ENCODE results near the gene ACP1.

ACP1 gene

GRCh38 chr2:283996-284794 lies 19.4 kb downstream of the ACP1 start:
- H3K9me3 ChIP-seq (ENCODE audit: insufficient read depth, low read length, severe bottlenecking) = no peaks in the 10 kb centered on the region
- DNase-seq = no peak
- no peak overlapping the region for H2AFZ ChIP-seq (ENCODE audit: low read depth, low read length)
- no peak overlapping the region for H3K27ac ChIP-seq (ENCODE audit: low read length)
- H3K36me3 ChIP-seq (ENCODE audit: insufficient read depth, low read length) = peaks cover 37% of the 10 kb centered on the region
- ATAC-seq (ENCODE audit: insufficient read depth, low read depth) = no peak
- TF ChIP-seq EZH2 (IDR thresholded peaks at IDR 0.05; ENCODE audit: borderline replicate concordance, low read depth, low read length, severe bottlenecking) = no peak
- no peak for TF ChIP-seq CTCF (IDR thresholded peaks at IDR 0.05; ENCODE audit: borderline replicate concordance, extremely low read depth, low read length, poor library complexity, severe bottlenecking)
- H3K4me2 ChIP-seq (ENCODE audit: insufficient read depth, low read length) = no peak overlapping the region
- no peak overlapping the region for H3K9ac ChIP-seq (ENCODE audit: low read depth, low read length)
- no peaks in the 10 kb centered on the region for H3K79me2 ChIP-seq (ENCODE audit: insufficient read depth, low read length)
- H3K4me1 ChIP-seq (ENCODE audit: insufficient read depth, low read length) = no peaks in the 10 kb centered on the region
- peaks cover 14% of the 10 kb centered on the region; the same call in 1 of the 2 replicates for H4K20me1 ChIP-seq (ENCODE audit: insufficient read depth, low read length)
- H3K4me3 ChIP-seq (ENCODE audit: low read depth in 1 of 2, low read length in 2 of 2) = no peak overlapping the region
- H3K27me3 ChIP-seq (ENCODE audit: insufficient read depth, low read length, poor library complexity) = no peaks in the 10 kb centered on the region

GRCh38 chr2:284896-285492 lies 20.2 kb downstream of the ACP1 start:
- no peak overlapping the region for H3K27ac ChIP-seq (ENCODE audit: low read length)
- H3K79me2 ChIP-seq (ENCODE audit: insufficient read depth, low read length) = no peaks in the 10 kb centered on the region
- no peak for TF ChIP-seq CTCF (IDR thresholded peaks at IDR 0.05; ENCODE audit: borderline replicate concordance, extremely low read depth, low read length, poor library complexity, severe bottlenecking)
- no peak for TF ChIP-seq EZH2 (IDR thresholded peaks at IDR 0.05; ENCODE audit: borderline replicate concordance, low read depth, low read length, severe bottlenecking)
- peaks cover 29% of the 10 kb centered on the region for H3K36me3 ChIP-seq (ENCODE audit: insufficient read depth, low read length)
- H3K4me1 ChIP-seq (ENCODE audit: insufficient read depth, low read length) = no peaks in the 10 kb centered on the region
- ATAC-seq (ENCODE audit: insufficient read depth, low read depth) (no peak), DNase-seq (no peak)
- H3K9ac ChIP-seq (ENCODE audit: low read depth, low read length) = no peak overlapping the region
- no peak overlapping the region for H3K4me2 ChIP-seq (ENCODE audit: insufficient read depth, low read length)
- H4K20me1 ChIP-seq (ENCODE audit: insufficient read depth, low read length) = peaks cover 12% of the 10 kb centered on the region; the same call in 1 of the 2 replicates
- no peak overlapping the region for H2AFZ ChIP-seq (ENCODE audit: low read depth, low read length)
- no peaks in the 10 kb centered on the region for H3K27me3 ChIP-seq (ENCODE audit: insufficient read depth, low read length, poor library complexity)
- no peaks in the 10 kb centered on the region for H3K9me3 ChIP-seq (ENCODE audit: insufficient read depth, low read length, severe bottlenecking)
- H3K4me3 ChIP-seq (ENCODE audit: low read depth in 1 of 2, low read length in 2 of 2) = no peak overlapping the region

- Histone ChIP-seq H3K9me3 (ENCODE audit: insufficient read depth, low read length, severe bottlenecking) (no peaks in the 10 kb centered on the region), H3K36me3 (ENCODE audit: insufficient read depth, low read length) (peaks cover 23% of the 10 kb centered on the region), H3K4me1 (ENCODE audit: insufficient read depth, low read length) (no peaks in the 10 kb centered on the region), H4K20me1 (ENCODE audit: insufficient read depth, low read length) (peaks cover 10% of the 10 kb centered on the region; the same call in 1 of the 2 replicates), H3K27ac (ENCODE audit: low read length) (no peak overlapping the region), H3K4me3 (ENCODE audit: low read depth in 1 of 2, low read length in 2 of 2) (no peak overlapping the region), H3K79me2 (ENCODE audit: insufficient read depth, low read length) (no peaks in the 10 kb centered on the region), H2AFZ (ENCODE audit: low read depth, low read length) (no peak overlapping the region), H3K9ac (ENCODE audit: low read depth, low read length) (no peak overlapping the region), H3K4me2 (ENCODE audit: insufficient read depth, low read length) (no peak overlapping the region), H3K27me3 (ENCODE audit: insufficient read depth, low read length, poor library complexity) (no peaks in the 10 kb centered on the region)
- TF ChIP-seq CTCF (IDR thresholded peaks at IDR 0.05; ENCODE audit: borderline replicate concordance, extremely low read depth, low read length, poor library complexity, severe bottlenecking) (no peak), EZH2 (IDR thresholded peaks at IDR 0.05; ENCODE audit: borderline replicate concordance, low read depth, low read length, severe bottlenecking) (no peak)
- ATAC-seq (ENCODE audit: insufficient read depth, low read depth) (no peak), DNase-seq (no peak)
Measured at GRCh38 chr2:285531-285930, 20.8 kb downstream of the ACP1 start.
